GM19455 (cell line): ENCODE results near the gene PGRMC2.

Experiments
- ATAC-seq: cut with Tn5 transposase; IDR thresholded peaks from one replicate; pipeline ENCODE4 v1.9.1; 2021; ENCODE audit not compliant: unreplicated experiment

PGRMC2 gene, protein sequence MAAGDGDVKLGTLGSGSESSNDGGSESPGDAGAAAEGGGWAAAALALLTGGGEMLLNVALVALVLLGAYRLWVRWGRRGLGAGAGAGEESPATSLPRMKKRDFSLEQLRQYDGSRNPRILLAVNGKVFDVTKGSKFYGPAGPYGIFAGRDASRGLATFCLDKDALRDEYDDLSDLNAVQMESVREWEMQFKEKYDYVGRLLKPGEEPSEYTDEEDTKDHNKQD

DNA sequence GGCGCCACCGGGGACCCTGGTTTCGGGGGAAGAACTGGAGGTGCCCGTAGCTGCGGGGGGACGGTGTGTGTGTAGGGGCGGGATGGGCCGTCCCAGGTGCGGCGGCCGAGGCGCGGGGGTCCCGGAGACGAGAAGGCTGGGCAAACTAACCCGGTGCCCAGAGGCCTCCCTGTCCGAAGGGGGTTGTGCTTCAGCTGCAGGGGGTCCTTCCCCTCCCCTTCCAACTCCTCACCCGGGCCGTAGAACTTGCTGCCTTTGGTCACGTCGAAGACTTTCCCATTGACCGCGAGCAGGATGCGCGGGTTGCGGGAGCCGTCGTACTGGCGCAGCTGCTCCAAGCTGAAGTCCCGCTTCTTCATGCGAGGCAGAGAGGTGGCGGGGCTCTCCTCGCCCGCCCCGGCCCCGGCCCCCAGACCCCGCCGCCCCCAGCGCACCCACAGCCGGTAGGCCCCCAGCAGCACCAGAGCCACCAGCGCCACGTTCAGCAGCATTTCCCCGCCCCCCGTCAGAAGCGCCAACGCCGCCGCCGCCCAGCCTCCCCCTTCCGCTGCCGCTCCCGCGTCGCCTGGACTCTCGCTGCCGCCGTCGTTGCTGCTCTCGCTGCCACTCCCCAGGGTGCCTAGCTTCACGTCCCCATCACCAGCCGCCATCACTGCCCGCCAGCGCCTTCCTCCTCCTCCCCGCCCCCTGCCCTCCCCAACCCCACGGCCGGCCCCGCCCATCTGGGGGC is at the start of gene PGRMC2:
Gene PGRMC2 (minus strand): TSS at position 673 of the 730 bp plus-strand sequence. CDS start 23 bp downstream, at position 650.
- ATAC-seq = peak; percentile 5

DNA sequence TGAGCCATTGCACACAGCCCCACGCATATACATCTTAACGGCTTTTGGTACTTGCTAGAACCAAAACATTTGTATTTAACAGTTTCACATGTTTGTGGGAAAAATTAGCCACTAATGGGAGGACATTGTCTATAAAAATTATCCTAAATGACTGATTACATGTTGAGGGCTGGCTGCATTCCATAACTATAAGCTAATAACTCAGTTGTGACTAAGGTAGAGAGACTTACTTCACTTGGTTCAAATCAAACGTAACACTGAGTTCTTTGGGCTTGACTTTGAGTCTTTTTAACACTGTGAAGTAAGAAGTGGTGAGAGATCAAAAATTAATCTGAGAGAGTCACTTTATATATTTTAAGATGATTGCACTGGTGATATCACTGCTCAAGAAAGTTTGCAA is 47.9 kb upstream of the PGRMC2 start:
- no peak for ATAC-seq

DNA sequence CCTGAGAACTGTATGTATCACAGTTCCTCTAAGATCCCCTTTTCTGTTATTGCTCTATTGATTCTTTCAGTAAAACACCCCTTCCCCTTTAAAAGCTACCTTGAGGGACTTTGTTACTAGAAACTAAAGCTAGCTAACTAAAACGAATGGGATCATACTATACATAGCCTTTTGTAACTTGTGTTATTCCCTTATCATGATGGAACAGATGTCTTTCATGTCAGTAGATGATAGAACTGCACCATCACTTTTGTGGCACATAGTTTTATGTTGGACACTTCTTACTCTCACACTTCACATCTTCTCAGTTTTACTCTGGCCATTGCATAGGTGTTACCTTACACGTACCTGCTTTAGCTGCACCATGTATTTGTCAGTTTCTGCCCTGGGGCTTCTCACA is 46.6 kb upstream of the PGRMC2 start:
- ATAC-seq = no peak

DNA sequence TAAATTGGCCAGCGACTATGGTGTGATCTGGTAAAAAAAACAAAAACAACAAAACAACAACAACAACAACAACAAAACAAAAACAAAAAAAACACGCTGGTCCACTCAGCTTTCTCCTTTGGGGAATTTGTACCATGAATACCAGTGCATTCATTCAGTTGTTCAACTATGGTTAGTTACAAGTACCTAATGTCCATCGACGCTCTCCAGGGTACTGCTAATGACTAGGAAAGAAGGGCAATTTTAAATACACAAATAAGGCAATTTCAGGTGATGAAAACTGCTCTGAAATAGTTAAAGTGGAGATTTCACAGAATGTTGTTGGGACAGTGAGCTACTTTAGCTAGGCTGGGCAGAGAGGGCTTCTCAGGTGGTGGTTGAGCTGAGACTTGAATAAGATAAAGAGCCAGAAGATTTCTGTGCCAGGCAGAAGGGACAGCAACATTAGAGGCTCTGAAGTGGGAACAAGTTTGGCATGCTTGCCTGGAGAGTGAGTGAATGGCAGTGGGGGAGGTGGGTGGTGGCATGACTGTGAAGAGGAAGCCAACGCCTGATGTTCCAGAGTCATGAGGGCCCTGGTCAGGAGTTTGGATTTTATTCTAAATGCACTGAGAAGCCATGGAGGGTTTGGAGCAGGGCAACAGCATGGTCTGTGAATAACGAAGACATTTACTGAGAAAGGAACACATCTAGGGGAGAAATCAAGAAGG is 45.9 kb upstream of the PGRMC2 start:
- no peak for ATAC-seq

DNA sequence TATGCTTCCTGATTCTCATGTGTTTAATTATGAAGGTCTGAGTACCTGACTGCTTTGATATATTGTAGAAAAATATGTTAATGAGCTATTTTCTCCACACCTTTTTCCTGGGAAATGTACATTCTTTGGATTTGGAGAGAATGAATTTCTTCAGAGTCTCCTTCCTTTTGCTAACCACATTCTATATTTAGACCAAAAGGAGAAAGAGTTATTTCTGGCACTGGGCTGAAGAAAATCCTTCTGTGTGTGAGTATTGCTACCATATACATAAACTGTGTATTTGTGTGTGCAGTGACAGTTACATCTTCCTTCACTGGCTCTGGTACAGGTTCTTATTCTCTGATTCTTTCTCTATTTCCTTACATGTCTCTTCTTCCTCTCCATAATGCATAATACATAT is 44.5 kb upstream of the PGRMC2 start:
- ATAC-seq = no peak

DNA sequence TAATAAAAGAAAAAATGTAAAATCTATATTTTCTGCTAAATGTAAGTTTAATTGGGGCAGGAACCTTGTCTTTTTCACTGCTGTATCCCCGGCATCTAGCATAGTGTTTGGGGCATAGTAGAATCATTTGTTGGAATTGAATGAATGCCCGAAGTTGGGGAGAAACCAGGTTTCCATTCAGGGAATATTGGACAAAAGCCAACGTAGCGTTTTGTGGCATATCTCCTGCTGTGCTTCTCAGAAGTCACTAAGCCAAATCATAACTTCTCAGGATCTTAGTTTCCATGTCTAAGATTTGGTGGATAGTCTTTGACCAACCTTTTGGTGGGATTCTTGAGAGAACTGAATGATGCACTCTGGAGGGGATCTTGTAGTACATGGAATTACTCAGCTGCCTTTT is 42.0 kb upstream of the PGRMC2 start:
- ATAC-seq = no peak

DNA sequence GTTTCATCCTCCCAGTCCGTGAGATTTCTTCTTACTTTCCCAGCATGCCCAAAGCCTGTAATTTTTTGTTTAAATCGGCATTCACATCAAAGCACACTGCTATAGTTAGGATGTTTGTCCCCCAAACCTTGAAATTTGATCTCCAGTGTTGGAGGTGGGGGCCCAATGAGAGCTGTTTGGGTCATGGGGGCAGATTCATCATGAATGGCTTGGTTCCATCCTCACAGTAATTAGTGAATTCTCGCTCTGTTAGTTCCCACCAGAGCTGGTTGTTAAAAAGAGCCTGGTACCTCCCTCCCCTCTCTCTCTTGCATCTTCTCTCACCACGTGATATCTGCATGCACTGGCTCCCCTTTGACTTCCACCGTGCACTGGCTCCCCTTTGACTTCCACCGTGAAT is 40.5 kb upstream of the PGRMC2 start:
- no peak for ATAC-seq

DNA sequence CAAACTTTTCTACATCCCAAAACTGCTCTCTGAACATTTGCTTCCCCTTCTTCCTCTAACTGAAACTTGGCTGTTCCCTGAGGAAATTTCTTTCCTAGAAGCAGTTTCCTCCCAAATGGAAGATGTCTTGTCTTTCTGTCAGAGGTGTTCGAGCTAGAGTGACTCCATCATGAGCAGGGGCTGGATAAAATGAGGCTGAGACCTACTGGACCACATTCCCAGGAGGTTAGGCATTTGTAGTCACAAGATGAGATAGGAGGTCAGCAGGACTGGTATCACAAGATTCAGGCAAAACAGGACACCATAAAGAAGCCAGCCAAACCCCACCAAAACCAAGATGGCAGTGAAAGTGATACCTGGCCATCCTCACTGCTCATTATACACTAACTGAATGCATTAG is 35.8 kb upstream of the PGRMC2 start:
- no peak for ATAC-seq

DNA sequence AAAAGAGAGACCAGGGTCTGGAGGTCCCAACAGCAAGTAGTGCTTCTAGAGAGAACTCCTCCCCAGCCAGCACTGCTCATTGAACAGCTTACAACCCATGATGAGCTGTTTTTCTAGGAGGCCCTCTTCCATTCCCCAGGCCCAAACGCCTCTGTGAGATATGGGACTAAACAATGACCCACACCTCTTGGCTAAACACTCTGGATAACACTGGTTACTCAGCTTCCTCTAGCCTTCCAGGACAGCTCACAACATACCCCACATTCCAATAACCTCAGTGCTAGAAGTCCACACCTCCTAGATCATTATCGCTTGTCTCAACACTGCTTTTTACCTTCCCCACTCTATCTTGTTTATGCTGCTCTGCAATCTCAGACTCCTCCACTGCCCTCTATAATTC is 35.4 kb upstream of the PGRMC2 start:
- no peak for ATAC-seq

DNA sequence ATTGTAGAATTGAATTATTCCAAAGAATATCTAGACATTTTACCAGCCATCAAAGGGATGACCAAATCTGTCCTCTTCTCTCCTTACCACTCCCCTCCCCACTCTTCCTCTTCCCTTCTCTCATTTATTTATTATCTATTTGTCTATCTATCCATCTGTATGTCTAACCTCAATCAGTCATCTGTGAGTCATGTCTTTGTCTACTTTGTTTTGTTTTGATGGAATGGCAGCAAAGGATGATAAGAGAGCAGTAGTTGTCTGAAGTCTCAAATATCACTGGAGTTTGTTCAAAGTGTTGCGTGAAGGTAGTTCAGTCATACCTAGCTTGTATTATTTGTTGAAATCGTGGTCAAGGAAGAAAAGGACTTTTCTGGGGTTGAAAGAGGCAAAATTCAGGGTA is 34.7 kb upstream of the PGRMC2 start:
- ATAC-seq = no peak

DNA sequence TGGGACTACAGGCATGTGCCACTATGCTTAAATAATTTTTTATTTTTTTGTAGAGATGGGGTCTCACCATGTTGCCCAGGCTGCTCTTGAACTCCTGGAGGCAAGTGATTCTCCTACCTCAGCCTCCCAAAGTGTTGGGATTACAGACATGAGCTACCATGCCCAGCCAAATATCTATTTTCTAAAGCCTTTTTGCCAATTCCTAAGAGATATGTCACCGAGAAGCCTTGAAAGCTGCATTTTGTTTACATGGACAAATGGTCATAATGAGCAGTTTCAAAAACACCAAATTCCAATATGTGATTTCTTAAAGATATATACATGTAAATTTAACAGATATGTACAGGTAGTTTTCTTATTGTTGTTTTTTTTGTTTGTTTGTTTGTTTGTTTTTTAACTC is 33.0 kb upstream of the PGRMC2 start:
- no peak for ATAC-seq

DNA sequence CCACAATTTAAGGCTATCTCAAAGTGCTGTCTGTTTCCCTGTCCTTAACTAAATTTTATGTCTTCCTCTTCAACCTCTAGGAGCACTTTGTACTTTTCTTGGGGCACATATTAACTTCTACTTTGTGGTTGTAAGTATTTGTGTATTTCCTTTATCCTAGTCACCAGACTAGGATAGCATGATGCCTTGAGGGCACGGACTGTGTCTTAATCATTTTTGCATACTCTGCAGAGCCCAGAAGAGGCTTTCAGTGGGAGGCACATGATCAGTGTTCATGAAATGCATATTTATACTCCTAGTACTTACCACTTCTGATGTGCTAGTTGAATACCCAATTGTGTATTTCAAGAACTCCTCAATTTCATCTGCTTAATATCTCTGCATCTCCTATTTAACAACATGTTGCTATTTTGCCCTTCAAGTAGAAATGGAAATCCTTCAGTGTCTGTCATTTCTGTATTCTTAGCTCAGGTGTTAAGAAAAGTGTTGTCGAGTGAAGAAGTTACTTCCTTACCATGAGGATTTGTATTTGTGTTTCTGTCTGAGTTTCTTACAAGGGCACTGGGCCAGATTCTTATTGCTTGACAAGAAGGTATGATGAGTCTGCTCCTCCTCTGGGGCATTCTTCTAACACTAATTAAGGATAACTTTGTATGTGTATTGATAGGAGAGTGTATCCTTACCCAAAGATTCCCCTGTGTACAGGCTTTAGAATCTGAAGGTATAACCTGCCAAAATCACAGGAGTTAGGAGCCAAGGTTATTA is 28.3 kb upstream of the PGRMC2 start:
- no peak for ATAC-seq

DNA sequence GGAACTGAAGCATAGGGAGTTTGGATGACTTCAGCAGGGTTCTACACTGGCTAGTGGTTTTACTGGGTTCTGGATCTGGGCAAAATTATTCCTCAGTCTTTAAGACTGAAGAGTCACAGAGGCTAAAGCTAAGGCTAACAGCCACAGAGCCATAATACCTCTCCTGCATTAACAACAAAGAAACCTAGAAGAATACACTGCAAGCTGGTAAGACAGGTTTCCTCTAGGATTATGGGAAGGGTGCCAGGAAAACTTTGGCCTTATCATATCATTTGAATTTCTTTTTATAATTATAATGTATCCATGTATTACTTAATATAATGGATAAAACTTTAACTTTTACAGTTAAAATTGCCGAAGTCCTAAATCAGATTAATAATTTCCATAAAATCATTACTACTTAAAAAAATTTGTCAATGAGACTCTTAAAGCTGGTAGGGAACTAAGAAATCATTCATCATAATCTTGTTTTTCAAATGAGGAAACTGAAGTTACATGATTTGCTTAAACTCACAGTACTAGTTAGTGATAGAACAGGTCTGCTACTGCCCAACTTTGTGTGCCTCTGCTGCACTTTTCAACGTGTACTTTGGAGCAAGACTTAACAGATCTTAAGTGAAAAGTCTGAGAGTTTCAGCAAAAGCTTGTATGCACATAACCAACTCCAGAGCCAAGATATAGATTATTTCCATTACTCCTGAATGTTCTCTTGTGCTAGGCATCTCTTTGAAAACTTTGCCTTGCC is 24.2 kb upstream of the PGRMC2 start:
- no peak for ATAC-seq

DNA sequence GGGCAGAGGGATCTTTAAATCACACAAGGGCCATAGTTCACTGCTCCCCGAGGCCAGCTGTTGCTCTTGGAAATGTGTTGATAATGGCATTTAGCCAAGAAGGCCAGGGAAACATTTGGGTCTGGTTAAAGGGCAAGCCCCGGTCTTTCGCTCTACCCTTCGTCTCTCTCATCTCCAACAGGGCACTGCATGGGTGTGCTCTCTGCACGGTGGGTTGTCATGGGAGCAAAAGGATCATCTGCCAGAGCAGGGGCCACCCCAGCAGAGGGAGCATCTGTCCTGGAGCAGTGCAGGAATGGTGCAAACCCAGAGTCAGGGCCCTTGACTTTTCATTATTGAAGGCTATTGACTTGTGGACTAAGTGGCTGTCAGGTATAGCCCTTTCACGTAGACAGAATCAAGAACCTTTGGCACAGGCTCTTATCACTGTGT is 22.7 kb upstream of the PGRMC2 start:
- ATAC-seq = no peak

DNA sequence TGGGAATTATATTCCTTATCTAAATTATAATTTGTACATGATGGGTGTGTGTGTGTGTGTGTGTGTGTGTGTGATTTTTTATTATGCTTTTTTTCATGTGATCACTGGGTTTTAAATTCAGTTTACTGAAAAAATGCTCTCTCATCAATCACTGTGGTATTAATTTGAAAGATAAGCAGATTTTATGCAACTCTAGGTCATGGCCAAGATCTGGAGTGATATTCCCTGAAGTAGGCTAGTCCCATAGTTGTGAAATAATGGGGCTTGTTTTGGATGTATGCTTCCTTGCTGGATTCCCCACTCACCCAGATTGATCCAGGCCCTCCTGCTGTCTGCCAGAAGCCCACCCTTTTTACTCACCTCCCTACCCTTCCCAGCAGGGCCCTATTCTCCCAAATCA is 22.0 kb upstream of the PGRMC2 start:
- no peak for ATAC-seq

DNA sequence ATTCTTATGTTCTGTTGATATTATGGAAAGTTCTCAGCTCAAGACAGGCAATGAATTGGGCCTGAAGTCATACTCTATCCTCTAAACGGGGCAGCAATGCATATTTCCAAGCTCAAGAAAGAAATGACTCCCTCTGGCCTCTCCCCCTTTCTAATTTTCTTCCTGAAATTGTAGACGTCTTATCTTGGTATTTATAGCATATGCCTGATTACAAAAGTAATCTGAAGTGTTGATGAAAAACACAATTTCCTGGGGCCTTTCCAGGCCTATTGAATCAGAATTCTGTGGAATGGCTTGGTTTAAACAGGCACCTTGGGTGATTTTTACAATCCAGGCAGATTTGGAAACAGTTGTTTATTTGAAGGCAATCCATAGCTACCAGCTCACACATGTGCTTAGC is 21.4 kb upstream of the PGRMC2 start:
- ATAC-seq = no peak

DNA sequence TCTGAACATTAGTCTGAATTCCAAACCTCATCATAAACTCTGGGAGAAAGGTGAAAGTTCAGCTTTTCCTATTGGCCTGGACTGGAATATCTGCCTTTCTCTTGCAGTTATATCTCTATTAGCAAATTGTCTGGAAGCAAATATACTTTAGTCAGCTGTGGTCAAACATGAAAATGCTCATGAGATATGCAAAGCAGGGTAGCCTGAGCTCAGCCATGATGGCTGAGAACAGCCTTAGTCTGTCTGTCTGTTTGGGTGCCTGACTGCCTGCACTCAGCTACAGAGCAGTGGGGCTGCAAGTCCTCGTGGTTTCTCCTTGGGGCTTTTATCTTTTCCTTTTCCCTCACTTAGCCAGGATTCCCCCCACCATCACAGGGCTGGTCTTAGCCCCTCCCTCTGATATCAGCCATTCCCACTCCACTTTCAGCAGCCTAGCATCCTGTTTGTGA is 19.5 kb upstream of the PGRMC2 start:
- ATAC-seq = no peak

DNA sequence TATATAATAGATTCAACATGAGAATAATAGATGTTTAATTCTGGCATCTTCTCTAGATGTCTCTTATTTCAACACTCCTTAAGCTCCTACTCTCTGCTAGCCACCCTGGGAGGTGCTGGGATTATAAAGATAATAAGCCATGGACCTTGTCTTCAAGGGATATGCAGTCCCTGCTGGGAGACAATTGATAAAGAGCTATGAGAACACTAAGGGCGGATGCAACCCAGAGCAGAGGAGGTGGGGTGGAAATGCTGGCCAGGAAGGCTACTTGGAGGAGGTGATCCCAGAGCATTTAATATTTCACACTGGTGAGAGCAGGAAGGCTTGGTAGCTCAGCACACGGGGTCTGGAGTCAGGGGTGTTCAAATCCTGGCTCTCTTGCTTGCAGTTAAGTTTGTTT is 18.3 kb upstream of the PGRMC2 start:
- ATAC-seq = no peak

DNA sequence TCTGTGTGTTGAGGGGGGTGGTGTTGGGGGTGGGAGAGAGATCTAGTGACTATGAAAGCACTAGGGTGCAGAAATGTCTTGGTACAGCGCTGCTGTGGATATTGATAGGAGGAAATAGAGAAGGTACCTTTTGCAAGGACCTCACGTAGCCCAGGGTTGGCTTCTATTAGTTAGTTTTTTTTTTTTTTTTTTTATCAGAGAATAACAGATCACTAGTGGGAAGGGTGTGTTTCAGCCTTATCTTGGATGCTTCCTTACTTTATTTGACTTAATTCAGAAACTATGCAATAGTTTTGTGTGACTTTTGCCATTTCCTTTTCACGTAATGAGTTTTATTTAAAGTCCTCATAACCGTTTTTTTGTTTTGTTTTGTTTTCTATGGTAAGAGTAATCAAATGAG is 16.4 kb upstream of the PGRMC2 start:
- no peak for ATAC-seq

DNA sequence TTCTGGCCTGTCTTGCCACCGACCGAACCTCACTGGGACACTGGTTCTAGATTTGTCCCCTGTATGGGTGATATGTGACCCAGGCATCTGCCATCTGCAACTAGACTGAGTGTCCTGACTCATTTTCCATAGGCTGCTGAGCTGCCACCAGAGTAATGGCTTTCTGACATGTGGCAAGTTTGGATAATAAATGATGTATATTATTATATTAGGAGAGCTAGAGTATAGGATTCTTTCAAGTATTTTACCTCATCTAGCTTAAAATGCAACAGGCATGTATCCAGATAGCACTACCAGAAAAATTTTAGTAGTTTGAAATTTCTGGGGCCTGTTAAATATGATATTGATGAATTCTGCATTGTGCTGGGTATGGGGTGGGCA is 15.8 kb upstream of the PGRMC2 start:
- ATAC-seq = no peak

DNA sequence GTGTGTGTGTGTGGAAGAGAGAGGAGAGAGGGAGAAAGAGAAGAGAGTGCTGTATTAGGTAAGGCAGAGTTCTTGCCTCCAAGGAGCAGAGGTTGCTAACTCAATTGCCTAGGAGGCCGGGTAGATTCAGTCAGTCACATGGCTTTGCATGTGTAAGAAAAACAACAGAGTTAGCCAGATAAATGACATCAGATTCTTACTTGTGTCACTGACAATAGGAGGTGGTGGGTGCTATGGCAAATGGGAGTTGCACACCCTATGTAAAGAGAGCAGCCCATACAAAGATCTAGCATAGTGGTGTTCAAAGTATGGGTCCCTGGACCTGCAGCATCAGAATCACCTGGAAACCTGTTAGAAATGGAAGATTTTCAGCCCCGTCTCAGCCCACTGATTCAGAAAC is 14.4 kb upstream of the PGRMC2 start:
- ATAC-seq = no peak
